Ishikawa (cell line): ENCODE results near the gene LCE1D.

Experiments
- CEBPB ChIP-seq: IDR thresholded peaks from 2 replicates; pipeline ENCODE4 v1.6.1; 2012
- CREB1 ChIP-seq: IDR thresholded peaks from 2 replicates; pipeline ENCODE4 v1.6.1; 2012; ENCODE audit warnings: low read depth
- EGR1 ChIP-seq: IDR thresholded peaks from 2 replicates; pipeline ENCODE4 v1.6.1; 2012
- EP300 ChIP-seq: IDR thresholded peaks from 2 replicates; pipeline ENCODE4 v1.6.1; 2012; ENCODE audit warnings: borderline replicate concordance
- FOXM1 ChIP-seq: IDR thresholded peaks from 2 replicates; pipeline ENCODE4 v1.6.1; 2012; ENCODE audit warnings: low read depth, borderline replicate concordance
- MAX ChIP-seq: IDR thresholded peaks from 2 replicates; pipeline ENCODE4 v1.6.1; 2012
- NFIC ChIP-seq: IDR thresholded peaks from 2 replicates; pipeline ENCODE4 v1.6.1; 2012
- RAD21 ChIP-seq: IDR thresholded peaks from 2 replicates; pipeline ENCODE4 v1.6.1; 2012; ENCODE audit warnings: low read depth
- REST ChIP-seq: IDR thresholded peaks from 2 replicates; pipeline ENCODE4 v1.6.1; 2012; ENCODE audit warnings: low read depth, mild to moderate bottlenecking
- TAF1 ChIP-seq: IDR thresholded peaks from 2 replicates; pipeline ENCODE4 v1.6.1; 2012; ENCODE audit warnings: low read depth, mild to moderate bottlenecking
- TCF12 ChIP-seq: IDR thresholded peaks from 2 replicates; pipeline ENCODE4 v1.6.1; 2012; ENCODE audit warnings: low read depth
- TEAD4 ChIP-seq: IDR thresholded peaks from 2 replicates; pipeline ENCODE4 v1.6.1; 2012
- YY1 ChIP-seq: IDR thresholded peaks from 2 replicates; pipeline ENCODE4 v1.6.1; 2012; ENCODE audit warnings: low read depth
- ZBTB7A ChIP-seq: IDR thresholded peaks from 2 replicates; pipeline ENCODE4 v1.6.1; 2012; ENCODE audit warnings: low read depth
- TF ChIP-seq, protein P1 (sequence below): IDR thresholded peaks from 2 replicates; pipeline ENCODE4 v1.6.1; 2012

Gene LCE1D

GRCh38 chr1:152811050-152811449, 14.5 kb downstream of the LCE1D start:
- TF ChIP-seq, protein P1, sequence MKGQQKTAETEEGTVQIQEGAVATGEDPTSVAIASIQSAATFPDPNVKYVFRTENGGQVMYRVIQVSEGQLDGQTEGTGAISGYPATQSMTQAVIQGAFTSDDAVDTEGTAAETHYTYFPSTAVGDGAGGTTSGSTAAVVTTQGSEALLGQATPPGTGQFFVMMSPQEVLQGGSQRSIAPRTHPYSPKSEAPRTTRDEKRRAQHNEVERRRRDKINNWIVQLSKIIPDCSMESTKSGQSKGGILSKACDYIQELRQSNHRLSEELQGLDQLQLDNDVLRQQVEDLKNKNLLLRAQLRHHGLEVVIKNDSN = no peak
- TF ChIP-seq YY1 (no peak), EP300 (no peak), TAF1 (no peak), EGR1 (no peak), ZBTB7A (no peak), RAD21 (no peak), TEAD4 (no peak), REST (no peak), CREB1 (no peak), FOXM1 (no peak), TCF12 (no peak), MAX (no peak), NFIC (no peak), CEBPB (no peak)

DNA sequence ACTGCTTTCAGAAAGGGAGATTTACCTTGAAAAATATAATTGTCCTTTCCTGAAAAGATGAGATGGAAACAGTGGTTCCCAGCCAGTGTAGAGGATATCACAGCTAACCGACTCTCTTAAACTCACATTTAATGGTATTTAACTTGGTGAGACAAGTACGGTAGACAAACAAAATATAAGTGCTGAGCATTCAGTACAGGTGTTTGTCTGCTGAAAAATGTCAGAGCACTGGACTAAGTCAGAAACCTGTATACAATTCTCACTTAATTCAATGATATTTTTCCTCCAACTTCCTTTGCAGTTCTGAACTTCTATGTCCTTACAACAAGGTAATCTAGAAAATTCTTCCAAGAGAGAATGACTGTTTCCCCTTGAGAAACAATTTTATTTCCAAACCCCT, 15.2 kb downstream of the LCE1D start, which contains the start of gene LCE1B:
Gene LCE1B (plus strand): TSS at position 301 of the 400 bp plus-strand sequence. CDS start 476 bp downstream, outside the sequence.
- TF ChIP-seq MAX (no peak), CEBPB (no peak), ZBTB7A (no peak), NFIC (no peak), TEAD4 (no peak), RAD21 (no peak), TCF12 (no peak), TAF1 (no peak), EP300 (no peak), YY1 (no peak), CREB1 (no peak), FOXM1 (no peak), REST (no peak), EGR1 (no peak)

DNA sequence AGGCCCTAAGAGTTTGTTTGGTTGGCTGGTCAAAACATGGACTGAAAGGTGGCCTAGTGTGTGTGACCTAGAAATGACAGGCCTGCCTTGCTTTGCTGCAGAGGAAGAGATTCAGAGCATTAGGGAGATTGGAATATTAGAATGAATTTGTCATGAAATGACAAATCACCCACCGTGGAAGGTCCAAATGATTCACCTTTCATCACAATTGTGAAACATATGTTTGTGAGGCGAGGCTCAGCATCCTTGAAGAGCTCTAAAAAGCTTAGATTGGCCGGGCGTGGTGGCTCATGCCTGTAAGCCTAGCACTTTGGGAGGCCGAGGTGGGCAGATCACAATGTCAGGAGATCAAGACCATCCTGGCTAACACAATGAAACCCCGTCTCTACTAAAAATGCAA, 20.8 kb downstream of the LCE1D start:
- no peak for TF ChIP-seq YY1

DNA sequence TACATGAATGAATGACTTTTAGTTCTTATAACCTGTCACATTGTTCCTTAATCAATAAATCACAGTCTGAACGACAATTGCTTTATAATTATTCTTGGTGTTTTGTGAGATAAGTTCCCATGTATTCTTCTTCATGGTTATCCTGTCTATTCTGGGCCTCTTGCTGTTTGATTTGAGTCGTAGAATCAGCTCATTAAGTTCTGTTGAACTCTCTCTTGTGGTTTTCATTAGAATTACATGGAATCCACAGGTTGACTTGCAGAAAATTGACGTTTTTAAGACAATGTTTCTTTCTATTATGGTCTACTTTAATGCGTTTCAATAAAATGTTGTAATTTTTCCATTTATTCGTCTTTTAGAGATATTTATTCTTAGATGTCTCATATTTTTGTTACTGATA, 26.8 kb downstream of the LCE1D start:
- TF ChIP-seq TCF12 = no peak

GRCh38 chr1:152824964-152825363, 28.4 kb downstream of the LCE1D start:
- TF ChIP-seq YY1 = no peak
- no peak for TF ChIP-seq TCF12
- no peak for TF ChIP-seq TAF1
- TF ChIP-seq ZBTB7A = no peak
- TF ChIP-seq, protein P1 = no peak
- no peak for TF ChIP-seq REST
- no peak for TF ChIP-seq CEBPB
- no peak for TF ChIP-seq EP300
- no peak for TF ChIP-seq NFIC
- no peak for TF ChIP-seq RAD21
- no peak for TF ChIP-seq TEAD4
